SK-N-SH treated with all-trans-retinoic acid at 6 μM for 48 hours (cell line): ENCODE measurements around the gene KRTAP20-3.

Experiments
- ARNTL ChIP-seq: fragments of 450-650 bp; formaldehyde crosslinking; IDR thresholded peaks from 2 replicates; pipeline ENCODE4 v1.5.0; 2020; ENCODE audit warnings: low read depth, mild to moderate bottlenecking, moderate library complexity, borderline replicate concordance
- BACH2 ChIP-seq: fragments of 250-450 bp; sonication (Bioruptor Pico); IDR thresholded peaks from 2 replicates; pipeline ENCODE4 v1.9.0; 2021; ENCODE audit warnings: mild to moderate bottlenecking, borderline replicate concordance
- PATZ1 ChIP-seq: fragments of 250-450 bp; sonication (Bioruptor Pico); IDR thresholded peaks from 2 replicates; pipeline ENCODE4 v1.8.0; 2020; ENCODE audit warnings: mild to moderate bottlenecking, moderate library complexity, borderline replicate concordance
- PPARA ChIP-seq: fragments of 250-450 bp; sonication (Bioruptor Pico); IDR thresholded peaks from 2 replicates; pipeline ENCODE4 v1.5.0; 2020; ENCODE audit warnings: mild to moderate bottlenecking, borderline replicate concordance
- RARB ChIP-seq: fragments of 250-450 bp; sonication (Bioruptor Pico); IDR thresholded peaks from 2 replicates; pipeline ENCODE4 v1.8.0; 2021; ENCODE audit warnings: mild to moderate bottlenecking, moderate library complexity
- SNAI2 ChIP-seq: fragments of 250-450 bp; sonication (Bioruptor Pico); IDR thresholded peaks from 2 replicates; pipeline ENCODE4 v1.5.0; 2020; ENCODE audit warnings: mild to moderate bottlenecking, moderate library complexity
- TCF4 ChIP-seq: fragments of 250-450 bp; sonication (Bioruptor Pico); IDR thresholded peaks from 2 replicates; pipeline ENCODE4 v1.8.0; 2021; ENCODE audit warnings: mild to moderate bottlenecking, moderate library complexity, borderline replicate concordance
- ZFP3 ChIP-seq: fragments of 250-450 bp; sonication (Bioruptor Pico); IDR thresholded peaks from 2 replicates; pipeline ENCODE4 v1.5.0; 2020; ENCODE audit warnings: mild to moderate bottlenecking, moderate library complexity
- ZFP30 ChIP-seq: fragments of 450-650 bp; formaldehyde crosslinking; IDR thresholded peaks from 2 replicates; pipeline ENCODE4 v1.5.0; 2022; ENCODE audit warnings: mild to moderate bottlenecking, moderate library complexity
- ZNF565 ChIP-seq: fragments of 450-650 bp; formaldehyde crosslinking; conservative IDR thresholded peaks from 2 replicates; pipeline ENCODE4 v1.5.0; 2020; ENCODE audit warnings: low read depth, mild to moderate bottlenecking, moderate library complexity
- ZNF70 ChIP-seq: fragments of 450-650 bp; formaldehyde crosslinking; IDR thresholded peaks from 2 replicates; pipeline ENCODE4 v1.5.0; 2020; ENCODE audit warnings: mild to moderate bottlenecking, moderate library complexity

DNA sequence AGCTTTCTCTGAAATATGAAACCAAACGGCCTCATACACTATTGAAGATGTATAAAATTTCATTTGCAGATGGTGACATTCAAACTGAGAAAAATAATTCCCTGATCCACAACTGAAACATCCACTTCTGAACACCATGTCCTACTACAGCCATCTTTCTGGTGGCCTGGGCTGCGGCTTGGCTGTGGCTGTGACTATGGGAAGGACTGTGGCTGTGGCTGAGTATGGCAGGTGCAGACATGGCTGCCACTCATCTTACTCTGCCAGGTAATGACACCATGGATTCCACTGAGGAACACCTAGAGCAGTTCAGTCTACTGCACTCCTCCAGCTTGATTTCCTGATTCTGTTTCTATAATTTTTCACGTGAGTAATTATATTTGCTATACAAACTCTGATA is 22.1 kb upstream of the KRTAP20-3 start, which contains the start of gene KRTAP20-4:
- TF ChIP-seq PPARA (CRISPR knock-in tag): no peak
- TF ChIP-seq PATZ1 (CRISPR knock-in tag): no peak
- no peak for TF ChIP-seq RARB (CRISPR knock-in tag)
- TF ChIP-seq TCF4: no peak
- no peak for TF ChIP-seq SNAI2
- no peak for TF ChIP-seq ZFP30 (CRISPR knock-in tag)
- no peak for TF ChIP-seq ZNF565 (CRISPR knock-in tag)
- no peak for TF ChIP-seq ZFP3 (CRISPR knock-in tag)
- TF ChIP-seq ZNF70 (CRISPR knock-in tag): no peak
- TF ChIP-seq BACH2: no peak
- no peak for TF ChIP-seq ARNTL (CRISPR knock-in tag)
